ENCODE data around the gene ASPSCR1. TPM values are rescaled to one million over a fixed set of nuclear protein-coding genes. Genes with fewer than 3 reads are reported as not detected.

The ASPSCR1 gene
- total and polyA plus RNA-seq, 2 of the 13 experiments (the other 11 are each of a cell fraction or from before 2014, with no cell fraction given), result 274 to 314 TPM

DNA sequence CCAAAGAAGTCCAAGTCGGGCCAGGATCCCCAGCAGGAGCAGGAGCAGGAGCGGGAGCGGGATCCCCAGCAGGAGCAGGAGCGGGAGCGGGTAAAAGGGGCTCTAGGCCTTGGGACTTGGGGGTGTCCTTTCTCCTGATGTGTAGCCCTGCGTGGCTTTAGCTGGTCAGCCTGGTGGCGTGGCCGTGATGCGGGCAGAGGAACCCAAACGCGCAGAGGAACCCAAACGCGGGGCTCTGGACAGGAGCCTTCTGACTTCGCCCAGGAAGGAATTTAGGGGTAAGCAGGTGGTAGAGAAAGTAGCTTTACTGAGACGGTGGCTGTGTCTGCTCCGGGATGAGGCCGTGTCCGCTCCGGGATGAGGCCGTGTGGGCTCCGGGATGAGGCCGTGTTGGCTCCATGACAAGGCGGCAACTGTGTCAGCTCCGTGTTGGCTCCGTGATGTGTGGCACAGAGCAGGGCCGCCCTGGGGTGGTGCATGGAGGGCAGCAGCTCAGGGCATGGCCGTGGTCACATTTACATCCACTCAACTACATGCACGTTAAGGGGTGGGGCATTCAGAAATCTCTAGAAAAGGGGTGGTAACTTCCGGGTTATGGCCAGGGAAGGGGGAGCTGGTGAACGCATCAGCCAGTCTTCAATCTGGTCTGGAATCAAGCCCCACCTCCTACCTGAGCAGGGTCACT, 19.5 kb downstream of the ASPSCR1 start (continued):
- TF ChIP-seq, protein P1, sequence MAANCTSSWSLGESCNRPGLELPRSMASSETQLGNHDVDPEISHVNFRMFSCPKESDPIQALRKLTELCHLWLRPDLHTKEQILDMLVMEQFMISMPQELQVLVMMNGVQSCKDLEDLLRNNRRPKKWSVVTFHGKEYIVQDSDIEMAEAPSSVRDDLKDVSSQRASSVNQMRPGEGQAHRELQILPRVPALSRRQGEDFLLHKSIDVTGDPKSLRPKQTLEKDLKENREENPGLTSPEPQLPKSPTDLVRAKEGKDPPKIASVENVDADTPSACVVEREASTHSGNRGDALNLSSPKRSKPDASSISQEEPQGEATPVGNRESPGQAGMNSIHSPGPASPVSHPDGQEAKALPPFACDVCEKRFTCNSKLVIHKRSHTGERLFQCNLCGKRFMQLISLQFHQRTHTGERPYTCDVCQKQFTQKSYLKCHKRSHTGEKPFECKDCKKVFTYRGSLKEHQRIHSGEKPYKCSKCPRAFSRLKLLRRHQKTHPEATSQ (CRISPR knock-in tag; IDR thresholded peaks at IDR 0.05; ENCODE audit: borderline replicate concordance), result 0 out of 2 replicates have a peak, but pooled peaks have one; percentile 35
- TF ChIP-seq ZNF333 (CRISPR knock-in tag; IDR thresholded peaks at IDR 0.05; ENCODE audit: borderline replicate concordance) (no peak), ZNF3 (CRISPR knock-in tag; IDR thresholded peaks at IDR 0.05) (no peak), MYC (CRISPR knock-in tag; IDR thresholded peaks at IDR 0.05; ENCODE audit: borderline replicate concordance) (no peak), SP1 (IDR thresholded peaks at IDR 0.05) (no peak), SP1 (CRISPR knock-in tag; IDR thresholded peaks at IDR 0.05) (peak; percentile 43; the same call in 1 of the 2 replicates), ZSCAN20 (CRISPR knock-in tag; IDR thresholded peaks at IDR 0.05; ENCODE audit: borderline replicate concordance) (no peak), JUNB (CRISPR knock-in tag; IDR thresholded peaks at IDR 0.05; ENCODE audit: borderline replicate concordance) (no peak), ZNF772 (CRISPR knock-in tag; IDR thresholded peaks at IDR 0.05) (no peak), PHF20 (CRISPR knock-in tag; IDR thresholded peaks at IDR 0.05) (no peak; the same call in 1 of the 2 replicates), NR2F1 (CRISPR knock-in tag; IDR thresholded peaks at IDR 0.05) (no peak), ZNF383 (CRISPR knock-in tag; IDR thresholded peaks at IDR 0.05; ENCODE audit: borderline replicate concordance) (no peak), SNAPC2 (CRISPR knock-in tag; IDR thresholded peaks at IDR 0.05) (no peak), HCFC1 (IDR thresholded peaks at IDR 0.05; ENCODE audit: low read depth, low read length) (no peak)
- TF ChIP-seq, protein P2, sequence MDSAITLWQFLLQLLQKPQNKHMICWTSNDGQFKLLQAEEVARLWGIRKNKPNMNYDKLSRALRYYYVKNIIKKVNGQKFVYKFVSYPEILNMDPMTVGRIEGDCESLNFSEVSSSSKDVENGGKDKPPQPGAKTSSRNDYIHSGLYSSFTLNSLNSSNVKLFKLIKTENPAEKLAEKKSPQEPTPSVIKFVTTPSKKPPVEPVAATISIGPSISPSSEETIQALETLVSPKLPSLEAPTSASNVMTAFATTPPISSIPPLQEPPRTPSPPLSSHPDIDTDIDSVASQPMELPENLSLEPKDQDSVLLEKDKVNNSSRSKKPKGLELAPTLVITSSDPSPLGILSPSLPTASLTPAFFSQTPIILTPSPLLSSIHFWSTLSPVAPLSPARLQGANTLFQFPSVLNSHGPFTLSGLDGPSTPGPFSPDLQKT (CRISPR knock-in tag; IDR thresholded peaks at IDR 0.05; ENCODE audit: borderline replicate concordance), result no peak
- TF ChIP-seq, protein P3, sequence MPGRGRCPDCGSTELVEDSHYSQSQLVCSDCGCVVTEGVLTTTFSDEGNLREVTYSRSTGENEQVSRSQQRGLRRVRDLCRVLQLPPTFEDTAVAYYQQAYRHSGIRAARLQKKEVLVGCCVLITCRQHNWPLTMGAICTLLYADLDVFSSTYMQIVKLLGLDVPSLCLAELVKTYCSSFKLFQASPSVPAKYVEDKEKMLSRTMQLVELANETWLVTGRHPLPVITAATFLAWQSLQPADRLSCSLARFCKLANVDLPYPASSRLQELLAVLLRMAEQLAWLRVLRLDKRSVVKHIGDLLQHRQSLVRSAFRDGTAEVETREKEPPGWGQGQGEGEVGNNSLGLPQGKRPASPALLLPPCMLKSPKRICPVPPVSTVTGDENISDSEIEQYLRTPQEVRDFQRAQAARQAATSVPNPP (CRISPR knock-in tag; IDR thresholded peaks at IDR 0.05), result no peak
- TF ChIP-seq, protein P4, sequence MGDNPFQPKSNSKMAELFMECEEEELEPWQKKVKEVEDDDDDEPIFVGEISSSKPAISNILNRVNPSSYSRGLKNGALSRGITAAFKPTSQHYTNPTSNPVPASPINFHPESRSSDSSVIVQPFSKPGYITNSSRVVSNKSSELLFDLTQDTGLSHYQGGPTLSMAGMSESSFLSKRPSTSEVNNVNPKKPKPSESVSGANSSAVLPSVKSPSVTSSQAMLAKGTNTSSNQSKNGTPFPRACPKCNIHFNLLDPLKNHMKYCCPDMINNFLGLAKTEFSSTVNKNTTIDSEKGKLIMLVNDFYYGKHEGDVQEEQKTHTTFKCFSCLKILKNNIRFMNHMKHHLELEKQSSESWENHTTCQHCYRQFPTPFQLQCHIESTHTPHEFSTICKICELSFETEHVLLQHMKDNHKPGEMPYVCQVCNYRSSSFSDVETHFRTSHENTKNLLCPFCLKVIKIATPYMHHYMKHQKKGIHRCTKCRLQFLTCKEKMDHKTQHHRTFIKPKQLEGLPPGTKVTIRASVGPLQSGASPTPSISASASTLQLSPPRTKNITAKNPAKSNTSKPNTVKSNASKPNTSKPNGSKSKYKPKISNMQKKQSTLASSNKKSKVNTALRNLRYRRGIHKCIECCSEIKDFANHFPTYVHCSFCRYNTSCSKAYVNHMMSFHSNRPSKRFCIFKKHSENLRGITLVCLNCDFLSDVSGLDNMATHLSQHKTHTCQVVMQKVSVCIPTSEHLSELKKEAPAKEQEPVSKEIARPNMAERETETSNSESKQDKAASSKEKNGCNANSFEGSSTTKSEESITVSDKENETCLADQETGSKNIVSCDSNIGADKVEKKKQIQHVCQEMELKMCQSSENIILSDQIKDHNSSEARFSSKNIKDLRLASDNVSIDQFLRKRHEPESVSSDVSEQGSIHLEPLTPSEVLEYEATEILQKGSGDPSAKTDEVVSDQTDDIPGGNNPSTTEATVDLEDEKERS (CRISPR knock-in tag; IDR thresholded peaks at IDR 0.05), result no peak
- TF ChIP-seq, protein P5, sequence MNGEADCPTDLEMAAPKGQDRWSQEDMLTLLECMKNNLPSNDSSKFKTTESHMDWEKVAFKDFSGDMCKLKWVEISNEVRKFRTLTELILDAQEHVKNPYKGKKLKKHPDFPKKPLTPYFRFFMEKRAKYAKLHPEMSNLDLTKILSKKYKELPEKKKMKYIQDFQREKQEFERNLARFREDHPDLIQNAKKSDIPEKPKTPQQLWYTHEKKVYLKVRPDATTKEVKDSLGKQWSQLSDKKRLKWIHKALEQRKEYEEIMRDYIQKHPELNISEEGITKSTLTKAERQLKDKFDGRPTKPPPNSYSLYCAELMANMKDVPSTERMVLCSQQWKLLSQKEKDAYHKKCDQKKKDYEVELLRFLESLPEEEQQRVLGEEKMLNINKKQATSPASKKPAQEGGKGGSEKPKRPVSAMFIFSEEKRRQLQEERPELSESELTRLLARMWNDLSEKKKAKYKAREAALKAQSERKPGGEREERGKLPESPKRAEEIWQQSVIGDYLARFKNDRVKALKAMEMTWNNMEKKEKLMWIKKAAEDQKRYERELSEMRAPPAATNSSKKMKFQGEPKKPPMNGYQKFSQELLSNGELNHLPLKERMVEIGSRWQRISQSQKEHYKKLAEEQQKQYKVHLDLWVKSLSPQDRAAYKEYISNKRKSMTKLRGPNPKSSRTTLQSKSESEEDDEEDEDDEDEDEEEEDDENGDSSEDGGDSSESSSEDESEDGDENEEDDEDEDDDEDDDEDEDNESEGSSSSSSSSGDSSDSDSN (CRISPR knock-in tag; IDR thresholded peaks at IDR 0.05), result no peak; the same call in 1 of the 2 replicates
- TF ChIP-seq, protein P6, sequence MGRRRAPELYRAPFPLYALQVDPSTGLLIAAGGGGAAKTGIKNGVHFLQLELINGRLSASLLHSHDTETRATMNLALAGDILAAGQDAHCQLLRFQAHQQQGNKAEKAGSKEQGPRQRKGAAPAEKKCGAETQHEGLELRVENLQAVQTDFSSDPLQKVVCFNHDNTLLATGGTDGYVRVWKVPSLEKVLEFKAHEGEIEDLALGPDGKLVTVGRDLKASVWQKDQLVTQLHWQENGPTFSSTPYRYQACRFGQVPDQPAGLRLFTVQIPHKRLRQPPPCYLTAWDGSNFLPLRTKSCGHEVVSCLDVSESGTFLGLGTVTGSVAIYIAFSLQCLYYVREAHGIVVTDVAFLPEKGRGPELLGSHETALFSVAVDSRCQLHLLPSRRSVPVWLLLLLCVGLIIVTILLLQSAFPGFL (CRISPR knock-in tag; IDR thresholded peaks at IDR 0.05), result no peak
